Body of pancreas (tissue), 4 donors: Measurements from ENCODE around the gene ISM1.

Experiments used
- CTCF ChIP-seq, 7 experiments: fragments of 450-650 bp in 4 of 7; fragments of 200-600 bp in 3 of 7; sonication (generic) in 3 of 7; IDR thresholded peaks; one replicate each; pipeline ENCODE4 v1.5.1; 2016 to 2019; ENCODE audit warnings: antibody characterized with exemption in 7 of 7
- POLR2A ChIP-seq, 3 donors: fragments of 450-650 bp; IDR thresholded peaks; one replicate each; pipeline ENCODE4 v1.6.1; 2016; ENCODE audit warnings: antibody characterized with exemption in 3 of 3, mild to moderate bottlenecking in 2 of 3

DNA sequence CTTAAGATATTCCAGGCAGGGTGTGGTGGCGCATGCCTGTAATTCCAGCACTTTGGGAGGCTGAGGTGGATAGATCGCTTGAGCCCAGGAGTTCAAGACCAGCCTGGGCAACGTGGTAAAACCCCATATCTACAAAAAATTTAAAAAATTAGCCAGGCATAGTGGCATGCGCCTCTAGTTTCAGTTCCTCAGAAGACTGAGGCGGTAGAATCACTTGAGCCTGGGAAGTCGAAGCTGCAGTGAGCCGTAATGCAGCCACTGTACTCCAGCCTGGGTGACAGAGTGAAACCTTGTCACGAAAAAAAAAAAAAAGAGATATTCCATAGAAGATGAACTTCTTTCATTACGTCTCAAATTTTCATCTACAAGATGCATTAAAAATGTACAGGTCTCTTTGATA lies 46.7 kb upstream of the ISM1 start:
- TF ChIP-seq CTCF (IDR thresholded peaks at IDR 0.05) (no peak), POLR2A (IDR thresholded peaks at IDR 0.05) (no peak)
